ENCODE data around the gene PPM1L. TPM values are rescaled to one million over a fixed set of nuclear protein-coding genes. Genes with fewer than 3 reads are reported as not detected.

The PPM1L gene
- total RNA-seq, 1 donor from 2014 or later: 30.1 TPM

DNA sequence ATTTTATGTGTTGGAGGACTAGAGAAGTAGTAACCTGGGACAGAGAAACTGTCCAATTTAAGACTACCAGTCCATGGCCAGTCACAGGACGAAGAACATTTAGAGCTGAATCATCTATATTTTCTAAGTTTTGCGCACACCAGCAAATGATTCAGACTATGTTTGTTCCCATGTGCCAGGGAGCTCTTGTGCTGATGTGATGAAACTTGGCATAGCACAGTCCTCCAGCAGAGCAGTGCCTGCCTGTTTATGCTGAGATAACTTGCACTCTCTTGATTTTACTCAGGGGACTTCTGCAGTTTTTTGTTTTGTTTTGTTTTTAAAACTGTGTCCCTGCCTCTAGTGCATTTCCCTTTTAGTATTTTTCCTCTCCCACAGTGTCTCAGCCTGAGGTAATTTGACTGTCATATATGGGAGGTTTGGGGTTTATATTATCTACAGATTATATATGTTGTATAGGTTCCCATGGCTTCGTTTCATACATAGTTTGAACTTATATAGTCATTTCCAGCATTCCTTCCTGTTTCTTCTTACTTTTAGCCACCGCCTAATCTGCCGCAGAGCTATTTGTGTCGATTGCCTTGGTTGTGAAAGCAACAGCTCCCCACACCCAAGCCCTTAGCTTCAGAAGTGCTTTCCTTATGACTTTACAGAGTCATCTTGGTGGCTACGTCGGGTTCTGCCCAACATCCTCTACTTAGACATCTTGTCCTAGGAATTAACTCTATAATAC, 45.5 kb downstream of the PPM1L start:
- DNase-seq (ENCODE audit: low spot score, unreplicated experiment): no peak
- no peaks in the 10 kb centered on the region for H3K36me3 Mint-ChIP-seq (ENCODE audit: insufficient read depth)
- H3K9me3 Mint-ChIP-seq (ENCODE audit: low read depth): no peaks in the 10 kb centered on the region
- peaks cover 13% of the 10 kb centered on the region for H3K4me1 Mint-ChIP-seq (ENCODE audit: low read depth)
- H3K27me3 Mint-ChIP-seq: no peaks in the 10 kb centered on the region
- no peak overlapping the region for H3K4me3 Mint-ChIP-seq (ENCODE audit: low read depth)
- no peak overlapping the region for H3K27ac Mint-ChIP-seq
- TF ChIP-seq, protein P1, sequence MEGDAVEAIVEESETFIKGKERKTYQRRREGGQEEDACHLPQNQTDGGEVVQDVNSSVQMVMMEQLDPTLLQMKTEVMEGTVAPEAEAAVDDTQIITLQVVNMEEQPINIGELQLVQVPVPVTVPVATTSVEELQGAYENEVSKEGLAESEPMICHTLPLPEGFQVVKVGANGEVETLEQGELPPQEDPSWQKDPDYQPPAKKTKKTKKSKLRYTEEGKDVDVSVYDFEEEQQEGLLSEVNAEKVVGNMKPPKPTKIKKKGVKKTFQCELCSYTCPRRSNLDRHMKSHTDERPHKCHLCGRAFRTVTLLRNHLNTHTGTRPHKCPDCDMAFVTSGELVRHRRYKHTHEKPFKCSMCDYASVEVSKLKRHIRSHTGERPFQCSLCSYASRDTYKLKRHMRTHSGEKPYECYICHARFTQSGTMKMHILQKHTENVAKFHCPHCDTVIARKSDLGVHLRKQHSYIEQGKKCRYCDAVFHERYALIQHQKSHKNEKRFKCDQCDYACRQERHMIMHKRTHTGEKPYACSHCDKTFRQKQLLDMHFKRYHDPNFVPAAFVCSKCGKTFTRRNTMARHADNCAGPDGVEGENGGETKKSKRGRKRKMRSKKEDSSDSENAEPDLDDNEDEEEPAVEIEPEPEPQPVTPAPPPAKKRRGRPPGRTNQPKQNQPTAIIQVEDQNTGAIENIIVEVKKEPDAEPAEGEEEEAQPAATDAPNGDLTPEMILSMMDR (IDR thresholded peaks at IDR 0.05; ENCODE audit: unreplicated experiment): no peak

DNA sequence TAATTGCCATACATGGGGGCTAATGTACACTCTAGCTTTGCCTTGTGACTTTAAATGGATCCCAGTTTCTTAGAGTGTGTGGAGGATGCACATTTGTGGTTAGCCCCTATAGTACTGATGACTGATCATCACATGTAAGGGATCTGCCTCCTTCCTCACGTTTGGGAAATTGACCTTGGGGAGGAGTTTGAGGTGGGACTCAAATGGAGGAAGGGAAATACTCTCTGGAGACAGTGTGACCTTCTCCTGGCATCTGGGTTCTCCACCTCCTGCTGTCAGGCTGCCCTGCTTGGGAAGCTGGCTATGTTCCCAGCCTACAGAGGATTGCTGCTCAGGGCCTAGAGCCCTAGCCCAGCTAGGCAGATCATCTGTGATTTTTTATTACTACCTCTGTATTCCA, 48.7 kb downstream of the PPM1L start:
- H3K4me1 Mint-ChIP-seq (ENCODE audit: low read depth): peaks cover 15% of the 10 kb centered on the region
- TF ChIP-seq, protein P1 (IDR thresholded peaks at IDR 0.05; ENCODE audit: unreplicated experiment): no peak
- DNase-seq (ENCODE audit: low spot score, unreplicated experiment): no peak
- H3K36me3 Mint-ChIP-seq (ENCODE audit: insufficient read depth): no peaks in the 10 kb centered on the region
- H3K9me3 Mint-ChIP-seq (ENCODE audit: low read depth): no peaks in the 10 kb centered on the region
- no peak overlapping the region for H3K4me3 Mint-ChIP-seq (ENCODE audit: low read depth)
- no peak overlapping the region for H3K27ac Mint-ChIP-seq
- H3K27me3 Mint-ChIP-seq: no peaks in the 10 kb centered on the region

DNA sequence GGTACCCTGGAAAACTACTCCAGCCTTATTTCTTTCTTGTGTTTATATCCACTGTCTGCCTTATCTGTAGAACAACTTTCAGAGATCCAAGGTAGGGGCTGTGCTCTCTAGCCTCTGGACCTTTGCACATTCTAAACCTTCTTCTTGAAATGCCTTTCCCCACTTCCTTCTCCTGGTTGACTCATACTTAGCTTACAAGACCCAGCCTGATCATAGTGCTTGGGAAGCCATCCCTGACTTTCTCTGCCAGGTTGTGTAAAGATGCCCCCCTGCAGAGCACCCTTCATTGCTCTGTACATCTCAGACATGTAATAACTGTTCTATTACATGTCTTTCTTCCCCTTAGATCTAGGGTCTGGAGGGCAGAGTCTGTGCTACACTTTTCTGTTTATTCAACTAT, 50.1 kb downstream of the PPM1L start:
- H3K9me3 Mint-ChIP-seq (ENCODE audit: low read depth): no peaks in the 10 kb centered on the region
- DNase-seq (ENCODE audit: low spot score, unreplicated experiment): no peak
- H3K4me3 Mint-ChIP-seq (ENCODE audit: low read depth): no peak overlapping the region
- H3K4me1 Mint-ChIP-seq (ENCODE audit: low read depth): peaks cover 15% of the 10 kb centered on the region
- TF ChIP-seq, protein P1 (IDR thresholded peaks at IDR 0.05; ENCODE audit: unreplicated experiment): no peak
- H3K27ac Mint-ChIP-seq: no peak overlapping the region
- H3K36me3 Mint-ChIP-seq (ENCODE audit: insufficient read depth): no peaks in the 10 kb centered on the region
- H3K27me3 Mint-ChIP-seq: no peaks in the 10 kb centered on the region

DNA sequence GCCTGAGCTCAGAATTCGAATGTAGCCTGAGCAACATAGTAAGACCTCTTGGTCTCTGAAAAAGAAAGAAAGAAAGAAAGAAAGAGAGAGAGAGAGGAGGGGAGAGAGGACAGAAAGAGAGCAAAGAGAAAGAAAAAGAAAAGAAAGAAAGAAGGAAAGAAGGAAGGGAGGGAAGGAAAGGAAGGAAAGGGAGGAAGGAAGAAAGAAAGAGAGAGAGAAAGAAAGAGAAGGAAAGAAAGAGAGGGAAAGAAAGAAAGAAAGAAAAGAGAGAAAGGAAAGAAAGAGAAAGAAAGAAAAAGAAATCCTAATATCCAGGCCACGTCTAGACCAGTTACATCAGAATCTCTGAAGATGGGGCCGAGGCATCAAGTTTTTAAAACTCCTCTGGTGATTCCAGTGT, 50.7 kb downstream of the PPM1L start:
- Mint-ChIP-seq H3K4me3 (ENCODE audit: low read depth) (no peak overlapping the region), H3K27ac (no peak overlapping the region), H3K36me3 (ENCODE audit: insufficient read depth) (no peaks in the 10 kb centered on the region), H3K4me1 (ENCODE audit: low read depth) (peaks cover 15% of the 10 kb centered on the region), H3K9me3 (ENCODE audit: low read depth) (no peaks in the 10 kb centered on the region), H3K27me3 (no peaks in the 10 kb centered on the region)
- TF ChIP-seq, protein P1 (IDR thresholded peaks at IDR 0.05; ENCODE audit: unreplicated experiment): no peak
- no peak for DNase-seq (ENCODE audit: low spot score, unreplicated experiment)

DNA sequence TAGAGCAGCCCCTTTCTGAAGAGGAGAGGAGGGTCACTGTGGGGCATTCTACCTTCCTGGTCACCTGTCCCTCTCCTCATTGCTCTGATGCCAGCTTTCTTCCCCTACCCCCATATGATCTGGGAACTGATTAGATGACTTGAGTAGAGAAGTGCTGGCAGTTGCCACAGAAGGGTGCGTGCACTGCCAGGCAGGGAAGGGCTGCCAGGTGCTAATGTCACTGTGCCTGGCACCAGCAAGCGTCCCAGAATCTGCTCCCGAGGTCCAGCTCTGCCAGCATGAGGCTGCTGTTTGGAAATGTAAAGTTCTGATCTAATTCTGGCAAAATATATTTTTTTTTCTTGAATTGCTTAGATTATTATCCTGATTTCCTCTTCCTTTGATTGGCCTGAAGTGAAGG, 52.8 kb downstream of the PPM1L start:
- no peaks in the 10 kb centered on the region for H3K9me3 Mint-ChIP-seq (ENCODE audit: low read depth)
- H3K27me3 Mint-ChIP-seq: no peaks in the 10 kb centered on the region
- no peaks in the 10 kb centered on the region for H3K36me3 Mint-ChIP-seq (ENCODE audit: insufficient read depth)
- H3K4me1 Mint-ChIP-seq (ENCODE audit: low read depth): peaks cover 13% of the 10 kb centered on the region
- DNase-seq (ENCODE audit: low spot score, unreplicated experiment): no peak
- TF ChIP-seq, protein P1 (IDR thresholded peaks at IDR 0.05; ENCODE audit: unreplicated experiment): no peak
- H3K4me3 Mint-ChIP-seq (ENCODE audit: low read depth): no peak overlapping the region
- no peak overlapping the region for H3K27ac Mint-ChIP-seq
